CD4-positive, alpha-beta T cell treated with Interleukin-17A for 1 hour (primary cell): ENCODE results near the gene TNP2.

Experiments
- DNase-seq: peaks from one replicate; pipeline ENCODE4 v3.0.0-alpha.2; 2020

TNP2 gene

DNA sequence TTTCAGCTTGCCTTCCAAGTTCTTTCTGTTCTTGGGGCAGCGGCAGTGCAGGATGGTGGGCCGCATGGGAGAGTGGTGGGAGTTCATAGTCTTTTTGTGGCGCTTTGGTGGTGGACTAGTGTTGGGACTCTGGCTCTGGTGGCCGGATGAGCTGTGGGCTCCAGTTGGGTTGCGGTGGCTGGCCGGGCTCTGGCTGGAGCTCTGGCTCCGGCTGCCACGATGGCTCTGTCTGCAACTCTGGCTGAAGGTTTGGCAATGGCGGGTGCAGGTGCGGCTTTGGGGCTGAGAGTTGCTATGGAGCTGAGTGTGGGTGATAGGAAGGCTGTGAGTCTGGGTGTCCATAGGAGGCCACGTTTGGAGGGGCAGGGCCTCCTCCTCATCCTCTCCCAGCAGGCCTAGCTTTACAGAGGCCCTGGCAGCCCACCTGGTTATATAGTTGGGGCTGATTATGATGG, at the start of gene TNP2:
TSS of gene TNP2 (minus strand) at position 405 of the 455 bp plus-strand sequence. CDS start at position 342, 63 bp downstream.
- DNase-seq, result no peak

DNA sequence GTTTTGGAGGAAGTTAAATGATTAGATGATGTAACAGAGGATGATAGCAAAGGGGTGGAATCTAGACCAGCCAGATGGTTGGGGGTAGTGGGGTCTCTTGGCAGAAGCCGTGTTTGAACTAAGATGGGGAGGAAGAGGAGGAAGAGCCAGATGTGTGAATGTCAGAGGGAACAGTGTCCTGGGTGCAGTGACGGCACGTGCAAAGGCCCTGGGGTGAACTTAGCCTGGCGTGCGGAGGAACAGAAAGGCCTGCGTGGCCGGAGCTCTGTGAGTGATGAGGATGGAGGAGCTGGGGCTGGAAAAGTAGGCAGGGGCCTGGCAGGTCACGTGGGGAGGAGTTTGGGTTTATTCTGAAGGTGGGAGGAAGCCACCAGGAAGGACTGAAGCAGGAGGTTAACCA, 49.7 kb upstream of the TNP2 start:
- no peak for DNase-seq

DNA sequence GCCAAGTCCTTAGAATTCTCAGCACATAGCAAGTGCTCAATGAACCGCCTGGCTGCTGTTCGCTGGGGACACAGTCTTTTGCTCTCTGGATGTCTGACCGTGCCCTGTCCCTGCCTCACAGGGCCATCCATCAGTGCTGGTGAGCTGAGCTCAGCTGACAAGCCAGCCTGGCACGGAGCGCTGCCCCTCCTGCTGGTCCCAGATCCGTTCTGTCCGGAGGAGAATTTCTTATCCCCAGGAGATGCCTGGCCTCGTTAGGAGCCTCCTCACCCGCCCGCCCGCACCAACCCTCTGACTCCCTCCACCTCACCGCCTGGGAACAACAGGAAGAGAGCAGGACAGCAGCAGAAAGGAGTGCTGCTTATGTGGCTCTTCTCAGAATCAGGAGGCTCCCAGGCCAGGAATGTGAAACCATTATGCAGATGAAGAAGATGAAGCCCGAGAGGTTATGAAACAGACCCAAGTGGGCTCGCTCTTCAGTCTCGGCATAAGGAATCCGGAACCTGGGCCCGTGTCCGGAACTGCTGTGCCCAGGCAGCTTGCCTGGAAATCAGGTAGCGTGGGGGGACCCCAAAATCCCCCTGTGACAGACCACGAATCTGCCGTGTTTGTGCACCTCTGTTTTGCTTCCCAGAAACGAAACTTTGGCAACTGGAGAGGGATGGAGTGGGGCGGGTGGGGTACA, 47.3 kb upstream of the TNP2 start:
- DNase-seq, result no peak

DNA sequence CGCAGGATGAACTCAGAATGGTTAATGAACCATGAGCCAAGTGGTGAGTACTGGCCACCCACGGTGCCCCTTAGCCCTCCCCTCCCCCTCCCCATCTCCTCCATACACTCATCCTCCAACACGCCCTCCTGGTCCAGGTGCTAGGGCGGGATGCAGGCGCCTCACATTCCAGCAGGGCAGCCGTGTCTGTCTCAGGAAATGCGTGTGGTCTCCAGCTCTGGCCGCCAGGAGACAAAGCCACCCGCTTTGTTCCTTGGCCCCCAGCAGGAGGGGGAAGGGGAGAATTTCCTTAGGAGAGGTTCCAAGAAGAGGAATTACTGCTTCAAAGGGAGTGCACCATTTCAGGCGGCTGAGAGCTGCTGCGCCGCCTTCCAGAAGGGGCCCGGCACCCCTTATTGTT, 46.4 kb upstream of the TNP2 start:
- DNase-seq, result no peak

DNA sequence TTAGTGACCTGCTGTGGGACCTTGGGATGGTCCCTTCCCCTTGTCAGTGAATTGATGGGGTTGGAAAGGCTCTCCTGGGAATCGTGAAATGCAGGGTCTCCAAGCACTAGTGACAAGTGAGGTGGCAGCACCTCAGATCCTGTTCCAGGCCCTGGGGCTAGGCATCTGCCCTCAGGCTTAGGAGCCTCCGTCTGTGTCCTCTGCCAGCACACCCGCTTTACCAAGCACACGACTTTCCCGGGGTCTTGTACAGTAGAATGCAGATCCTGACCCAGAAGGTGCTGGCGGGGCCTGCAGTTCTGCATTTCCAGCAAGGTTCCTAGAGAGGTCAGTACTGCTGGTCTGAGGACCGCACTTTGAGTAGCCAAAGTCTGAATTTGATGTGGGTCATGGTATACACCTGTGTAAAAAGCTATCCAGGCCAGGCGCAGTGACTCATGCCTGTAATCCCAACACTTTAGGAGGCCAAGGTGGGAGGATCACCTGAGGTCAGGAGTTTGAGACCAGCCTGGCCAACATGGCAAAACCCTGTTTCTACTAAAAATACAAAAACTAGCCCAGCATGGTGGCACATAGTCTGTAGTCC, 45.3 kb upstream of the TNP2 start:
- no peak for DNase-seq

DNA sequence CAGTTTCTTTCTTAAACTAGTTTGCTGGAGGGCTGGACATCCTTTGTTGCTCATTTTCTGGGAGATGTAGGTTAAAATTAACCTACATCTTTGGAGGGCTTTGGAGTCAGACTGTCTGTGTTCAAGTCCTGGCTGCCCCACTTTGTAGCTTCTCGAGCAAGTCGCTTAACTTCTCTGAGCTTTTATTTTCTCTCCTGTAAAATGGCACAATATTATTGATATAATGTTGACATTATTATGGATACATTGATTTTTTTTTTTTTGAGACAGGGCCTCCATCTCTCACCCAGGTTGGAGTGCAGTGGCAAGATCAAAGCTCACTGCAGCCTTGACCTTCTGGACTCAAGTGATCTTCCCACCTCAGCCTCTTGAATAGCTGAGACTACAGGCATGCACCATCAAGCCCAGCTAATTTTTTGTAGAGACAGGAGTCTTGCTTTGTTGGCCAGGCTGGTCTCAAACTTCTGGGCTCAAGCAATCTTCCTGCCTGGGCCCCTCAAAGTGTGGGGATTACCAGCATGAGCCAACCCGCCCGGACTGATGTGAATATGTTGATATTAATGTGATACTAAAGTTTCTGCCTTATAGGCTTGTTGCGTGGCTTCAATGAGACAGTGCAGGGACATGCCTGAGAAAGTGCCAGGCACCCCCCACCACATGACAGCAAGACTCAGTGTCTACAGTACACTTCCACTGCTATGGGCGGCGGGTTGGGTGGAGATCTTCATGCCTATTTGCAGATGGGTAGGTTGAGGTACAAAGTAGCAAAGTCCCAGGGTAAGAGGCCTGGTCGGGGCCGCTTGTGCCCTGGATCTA, 44.6 kb upstream of the TNP2 start:
- DNase-seq, result no peak

DNA sequence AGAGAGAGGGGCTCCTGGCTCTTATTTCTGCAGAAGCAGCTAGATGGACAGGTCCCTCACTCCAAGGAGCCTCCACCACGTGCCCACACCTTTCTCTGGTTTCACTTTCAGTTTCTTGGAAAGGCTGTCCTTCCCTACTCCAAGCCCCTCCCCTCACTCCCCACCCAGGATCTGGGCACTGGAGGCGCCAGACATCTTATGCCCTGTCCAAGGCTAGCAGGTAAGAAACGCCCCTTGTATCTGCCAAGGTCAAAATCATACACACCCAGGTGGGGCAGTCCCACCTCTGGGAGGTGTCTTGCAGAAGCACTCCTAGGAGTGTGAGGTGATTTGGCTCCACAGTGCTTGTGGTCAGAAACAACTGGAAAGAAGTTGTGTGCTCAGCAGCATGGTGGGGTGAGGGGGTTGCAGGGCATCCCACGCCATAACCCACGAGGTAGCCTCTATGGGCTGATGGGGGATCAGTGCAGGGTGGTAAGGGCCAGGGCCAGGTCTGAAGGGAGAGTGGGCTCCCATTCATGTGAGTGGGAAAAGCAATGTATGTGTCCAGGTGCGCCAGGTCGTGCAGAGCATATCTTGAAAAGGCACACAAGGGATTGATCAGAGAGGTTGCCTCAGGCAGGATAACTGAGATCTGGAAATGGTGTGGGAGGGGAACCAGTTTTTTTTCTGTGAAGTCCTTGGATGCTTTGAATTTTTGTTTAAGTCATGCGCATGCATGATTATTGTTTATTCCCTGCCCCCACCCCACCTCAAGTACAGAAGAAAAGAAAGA, 43.8 kb upstream of the TNP2 start:
- peak; percentile 49 for DNase-seq

DNA sequence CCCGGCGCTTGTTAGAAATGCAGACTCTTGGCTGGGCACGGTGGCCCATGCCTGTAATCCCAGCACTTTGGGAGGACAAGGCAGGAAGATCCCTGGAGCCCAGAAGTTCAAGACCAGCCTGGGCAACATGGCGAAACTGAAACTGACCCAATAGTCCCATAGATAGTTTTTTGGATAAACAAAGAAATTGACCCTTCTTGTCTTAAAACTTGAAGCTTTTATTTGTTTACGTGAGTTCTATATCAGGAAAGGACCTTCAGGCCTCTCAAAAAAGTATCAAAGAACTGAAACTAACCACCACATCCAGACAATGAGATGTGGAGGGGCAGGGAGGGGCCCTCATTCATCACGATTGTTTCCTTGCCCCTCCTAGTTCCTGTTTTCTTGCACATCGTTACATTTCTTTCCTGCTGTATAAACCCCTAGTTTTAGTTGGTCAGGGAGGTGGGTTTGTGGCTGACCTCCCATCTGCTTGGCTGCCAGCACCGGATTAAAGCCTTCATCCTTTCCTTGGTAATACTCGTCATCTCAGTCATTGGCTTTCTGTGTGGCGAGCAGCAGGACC, 42.0 kb upstream of the TNP2 start:
- DNase-seq, result peak; percentile 58

DNA sequence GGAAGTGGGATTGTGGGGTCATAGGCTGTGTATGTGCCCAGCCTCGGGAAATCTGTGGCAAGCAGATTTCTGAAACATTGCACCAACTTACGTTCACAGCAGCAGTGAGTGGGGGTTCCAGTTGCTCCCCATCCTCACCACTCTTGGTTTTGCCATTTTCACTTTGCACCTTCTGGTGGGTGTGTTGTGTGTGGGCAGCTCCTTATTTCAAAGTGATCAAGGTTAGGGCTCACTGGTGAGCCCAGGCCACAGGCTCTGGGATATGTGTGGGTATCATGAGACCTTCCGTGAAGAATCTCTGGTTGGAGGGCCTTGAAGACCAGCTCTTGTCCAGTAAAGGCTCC, 41.5 kb upstream of the TNP2 start:
- DNase-seq, result no peak

DNA sequence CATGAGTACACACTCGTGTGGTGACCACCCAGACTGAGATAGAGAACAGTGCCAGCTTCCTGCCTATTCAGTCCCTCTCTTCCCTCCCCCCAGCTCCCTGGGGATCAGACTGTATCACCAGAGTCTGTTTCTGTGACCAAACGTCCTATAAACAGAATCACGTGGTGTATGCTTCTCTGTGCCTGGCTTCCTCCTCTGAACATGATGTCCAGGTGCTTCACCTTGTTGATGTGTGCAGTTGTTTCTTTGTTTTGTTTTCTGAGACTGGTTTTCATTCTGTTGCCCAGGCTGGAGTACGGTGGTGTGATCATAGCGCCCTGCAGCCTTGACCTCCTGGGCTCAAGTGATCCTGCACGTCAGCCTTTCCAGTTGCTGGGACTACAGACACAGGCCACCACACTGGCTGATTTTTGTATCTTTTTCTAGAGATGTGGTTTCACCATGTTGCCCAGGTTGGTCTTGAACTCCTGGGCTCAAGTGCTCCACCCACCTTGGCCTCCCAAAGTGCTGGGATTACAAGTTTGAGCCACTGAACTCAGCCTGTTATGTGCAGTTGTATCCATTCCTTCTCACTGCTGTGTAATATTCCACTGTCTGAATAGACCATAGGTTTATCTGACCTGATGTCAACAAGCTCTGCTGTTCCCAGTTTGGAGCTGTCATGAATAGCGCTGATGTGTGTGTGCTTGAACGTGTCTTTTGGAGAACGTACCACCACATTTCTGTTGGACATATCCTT, 40.9 kb upstream of the TNP2 start:
- no peak for DNase-seq

DNA sequence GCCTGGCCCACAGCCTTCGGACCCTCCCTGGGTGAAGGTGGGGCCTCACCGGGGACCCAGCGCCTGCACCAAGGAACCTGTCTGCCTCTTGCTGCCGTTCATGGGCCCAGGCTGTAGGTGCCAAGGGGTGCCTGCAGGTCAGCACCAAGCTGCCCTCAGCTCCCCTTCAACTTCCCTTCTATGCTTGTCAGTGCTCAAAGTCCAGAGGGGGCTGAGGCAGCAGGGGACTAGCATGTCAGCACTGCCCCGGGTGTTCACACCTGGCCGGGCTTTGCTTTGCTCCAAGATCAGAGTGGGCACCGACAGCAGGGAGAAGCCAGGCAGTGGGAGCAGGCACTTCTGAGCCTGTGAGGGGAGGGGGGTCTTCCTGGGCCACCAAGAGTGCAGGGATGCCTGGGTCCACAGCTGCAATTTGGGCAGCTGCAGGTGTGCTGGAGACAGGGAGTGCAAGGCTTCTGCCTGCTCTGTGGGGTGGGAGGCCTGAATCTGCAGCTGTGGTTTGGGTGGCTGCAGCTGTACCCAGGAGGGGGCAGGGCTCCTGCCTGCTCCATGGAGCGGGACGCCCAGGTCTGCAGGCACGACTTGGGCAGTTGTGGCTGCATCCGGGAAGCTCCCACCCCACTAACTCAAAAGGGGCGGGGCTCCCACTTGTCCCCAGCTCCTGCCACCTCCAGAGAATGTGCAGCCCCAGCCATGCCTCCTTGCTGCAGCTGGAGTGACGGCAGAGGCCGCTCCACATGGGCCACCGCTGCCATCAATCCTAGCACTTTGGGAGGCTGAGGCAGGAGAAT, 39.6 kb upstream of the TNP2 start:
- DNase-seq, result no peak

DNA sequence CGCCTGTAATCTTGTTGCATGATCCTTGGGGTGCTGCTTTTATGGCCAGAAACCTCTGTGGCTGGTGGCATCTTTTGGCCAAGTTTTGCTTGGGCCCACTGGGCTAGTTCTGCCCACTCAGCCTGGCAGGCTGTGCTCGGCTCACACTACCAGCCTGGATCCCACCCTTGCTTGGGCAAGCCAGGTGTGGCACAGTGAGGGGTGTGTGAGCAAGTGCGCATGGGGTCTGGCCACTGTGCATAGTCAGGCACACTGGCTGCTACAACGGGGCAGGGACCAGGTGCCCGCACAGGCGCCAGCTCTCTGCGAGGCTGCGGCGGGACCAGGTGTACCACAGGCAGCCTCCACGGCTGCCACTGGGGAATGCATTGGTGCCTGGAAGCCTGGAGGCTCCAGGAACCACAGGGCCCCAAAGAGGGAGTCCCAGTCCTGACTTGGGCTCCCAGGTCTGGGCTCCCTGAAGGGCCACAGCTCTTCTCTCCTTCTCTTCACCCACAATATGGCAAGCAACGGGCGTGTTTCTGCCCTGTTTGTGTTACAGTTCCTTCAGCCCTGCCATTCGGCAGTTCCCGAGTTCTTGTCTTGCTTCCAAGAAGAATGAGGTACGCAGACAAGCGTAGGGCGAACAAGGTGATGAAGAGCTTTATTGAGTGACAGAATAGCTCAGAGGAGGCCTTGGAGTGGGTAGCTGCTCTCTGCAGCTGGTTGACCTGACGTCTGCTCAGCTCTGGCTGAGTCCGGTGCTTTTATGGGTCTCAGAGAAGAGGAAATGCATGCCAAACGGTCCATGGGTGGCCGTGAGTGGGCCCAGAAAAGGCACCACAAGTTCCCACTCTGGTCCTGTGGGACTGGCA, 38.7 kb upstream of the TNP2 start:
- no peak for DNase-seq

DNA sequence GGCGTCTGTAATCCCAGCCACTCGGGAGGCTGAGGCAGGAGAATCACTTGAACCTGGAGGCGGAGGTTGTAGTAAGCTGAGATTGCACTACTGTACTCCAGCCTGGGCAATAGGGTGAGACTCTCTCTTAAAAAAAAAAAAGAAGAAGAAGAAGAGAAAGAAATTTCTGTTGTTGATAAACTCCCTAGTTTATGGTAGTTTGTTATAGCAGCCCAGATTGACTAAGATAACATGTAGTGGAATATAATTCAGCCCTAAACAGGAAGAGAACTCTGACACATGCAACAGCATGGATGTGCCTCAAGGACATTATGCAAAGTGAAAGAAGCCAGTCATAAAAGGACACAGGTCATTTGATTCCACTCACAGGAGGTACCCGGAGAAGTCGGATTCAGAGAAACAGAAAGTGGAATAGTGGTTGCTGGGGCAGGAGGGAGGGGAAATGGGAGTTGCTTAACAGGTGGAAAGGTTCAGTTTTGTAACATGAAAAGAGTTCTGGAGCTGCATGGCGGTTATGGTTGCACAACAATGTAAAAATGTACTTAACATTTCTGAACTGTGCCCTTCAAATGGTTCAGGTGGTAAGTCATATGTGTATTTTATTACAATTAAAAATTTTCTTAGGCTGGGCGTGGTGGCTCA, 38.0 kb upstream of the TNP2 start:
- no peak for DNase-seq

DNA sequence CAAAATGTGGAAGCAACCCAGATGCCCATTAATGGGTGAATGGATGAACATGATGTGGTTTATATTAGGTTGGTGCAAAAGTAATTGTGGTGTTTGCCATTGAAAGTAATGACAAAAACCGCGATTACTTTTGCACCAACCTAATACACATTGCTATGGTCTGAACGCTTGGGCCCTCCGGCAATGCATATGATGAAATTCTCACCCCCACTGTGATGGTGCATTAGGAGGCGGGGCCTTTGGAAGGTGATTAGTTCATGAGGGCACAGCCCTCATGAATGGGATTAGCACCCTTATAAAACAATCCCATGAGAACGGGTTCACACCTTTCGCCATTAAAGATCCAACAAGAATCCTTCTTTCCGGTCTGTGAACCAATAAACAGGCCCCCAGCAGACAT, 37.3 kb upstream of the TNP2 start:
- DNase-seq, result no peak

DNA sequence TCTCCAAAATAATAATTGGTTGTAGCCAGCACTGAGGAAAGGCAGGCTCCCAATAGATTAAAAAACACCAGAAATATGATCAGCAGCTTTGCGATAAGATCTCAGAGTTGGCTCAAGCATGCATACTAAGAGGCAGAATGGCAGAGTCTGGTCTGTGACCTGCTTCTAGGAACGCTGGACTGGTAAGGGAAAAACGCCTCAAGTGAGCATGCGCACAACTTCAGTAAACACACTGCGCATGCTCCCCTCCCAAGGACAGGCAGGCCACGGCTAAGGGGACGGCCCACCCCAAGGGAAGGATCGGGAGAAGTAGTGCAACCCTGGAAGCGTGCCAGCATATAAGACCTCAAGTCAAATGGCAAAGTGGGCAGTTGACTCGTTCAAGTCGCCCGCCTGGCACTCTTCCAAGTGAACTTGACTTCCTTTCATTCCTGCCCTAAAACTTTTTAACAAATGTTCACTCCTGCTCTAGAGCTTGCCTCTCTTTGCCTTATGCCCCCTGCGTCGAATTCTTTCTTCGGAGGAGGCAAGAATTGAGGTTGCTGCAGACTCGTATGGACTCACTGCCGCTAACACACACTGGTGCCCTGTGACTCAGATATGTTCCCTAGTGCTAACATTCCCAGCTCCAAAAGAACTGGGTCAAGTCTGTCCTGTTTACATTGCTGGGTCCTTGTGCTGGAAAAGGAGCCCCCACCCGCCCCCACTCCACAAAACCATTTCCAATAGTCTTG, 34.4 kb upstream of the TNP2 start:
- DNase-seq, result no peak

DNA sequence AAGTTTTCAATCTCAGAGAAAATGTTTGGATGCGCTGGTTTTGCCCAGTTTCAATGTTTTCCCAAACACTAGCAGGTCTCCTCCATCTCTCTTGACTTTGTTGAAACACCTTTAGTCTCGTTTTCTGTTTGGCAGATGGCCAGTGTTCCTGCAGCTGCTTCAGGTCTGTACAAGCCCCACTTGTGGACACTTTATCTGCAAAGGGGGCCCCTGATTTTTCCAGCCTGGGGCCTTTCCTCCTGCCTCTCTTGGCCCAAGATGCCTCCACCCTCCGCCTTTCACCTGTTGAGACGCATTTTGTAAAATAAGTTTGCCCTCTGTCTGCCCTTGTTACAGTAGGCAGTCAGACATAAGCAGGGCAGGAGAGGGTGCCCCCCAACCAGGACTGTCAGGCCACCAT, 33.9 kb upstream of the TNP2 start:
- DNase-seq, result no peak

DNA sequence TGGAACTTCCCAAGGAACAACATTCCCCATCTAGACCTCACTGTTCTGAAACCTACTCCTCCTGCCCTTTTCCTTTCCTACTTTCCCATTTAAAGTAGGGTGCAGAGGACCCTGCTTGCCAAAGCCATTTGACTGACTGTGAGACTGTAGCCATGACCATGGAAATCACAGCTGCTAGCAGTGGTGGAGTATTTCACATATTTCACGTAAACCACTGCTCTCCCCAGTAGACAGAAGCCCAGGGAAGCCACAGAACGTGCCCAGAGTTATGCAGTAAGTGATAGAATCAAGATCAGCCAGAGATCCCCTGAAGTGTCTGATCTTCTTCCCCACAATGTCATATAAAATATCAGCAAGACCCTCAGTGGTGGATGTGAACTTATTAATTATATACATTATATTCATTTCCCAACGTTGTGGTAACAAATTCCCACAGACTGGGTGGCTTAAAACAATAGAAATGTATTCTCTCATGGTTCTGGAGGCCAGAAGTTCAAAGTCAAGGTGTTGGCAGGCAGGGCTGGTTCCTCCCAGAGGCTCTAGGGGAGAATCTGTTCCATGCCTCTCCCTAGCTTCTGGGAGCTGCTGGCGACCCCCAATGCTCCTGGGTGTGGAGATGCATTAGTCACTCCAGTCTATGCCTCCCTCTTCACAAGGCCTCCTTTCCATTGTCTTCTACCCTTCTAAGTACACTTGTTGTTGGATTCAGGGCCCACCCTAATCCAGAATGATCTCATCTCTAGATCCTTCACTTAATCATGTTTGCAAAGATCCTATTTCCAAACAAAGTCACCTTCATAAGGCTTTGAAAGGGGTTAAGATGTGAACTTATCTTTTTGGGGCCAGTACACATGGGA, 32.7 kb upstream of the TNP2 start:
- no peak for DNase-seq

DNA sequence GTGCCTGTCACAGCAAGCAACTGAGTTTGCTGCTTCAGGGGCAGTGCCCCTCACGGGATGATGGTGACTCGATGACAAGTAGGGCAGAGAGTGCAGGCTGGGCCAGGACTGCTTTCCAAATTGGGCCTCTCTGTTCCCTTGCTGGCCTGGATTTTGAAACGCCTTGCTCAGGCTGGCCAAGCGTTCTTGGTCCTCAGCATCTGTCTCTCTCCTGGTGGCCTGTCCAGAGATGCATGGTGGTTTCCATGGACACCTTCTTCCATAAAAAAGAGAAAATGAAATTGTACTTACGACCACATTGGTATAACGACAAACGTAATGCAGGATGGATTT, 31.4 kb upstream of the TNP2 start:
- no peak for DNase-seq
